Activated CD4-positive, alpha-beta T cell treated with anti-CD3 and anti-CD28 coated beads, Interleukin-2, Interleukin-4, amounts not matched to agents 100 ng/mL and 50 ng/mL, durations not matched to agents 16 hours and 8 hours (primary cell): Measurements from ENCODE around the gene FUT8.

Experiments
- DNase-seq: peaks from one replicate; pipeline ENCODE4 v3.0.0-alpha.2; 2020; ENCODE audit warnings: low spot score

Gene FUT8

DNA sequence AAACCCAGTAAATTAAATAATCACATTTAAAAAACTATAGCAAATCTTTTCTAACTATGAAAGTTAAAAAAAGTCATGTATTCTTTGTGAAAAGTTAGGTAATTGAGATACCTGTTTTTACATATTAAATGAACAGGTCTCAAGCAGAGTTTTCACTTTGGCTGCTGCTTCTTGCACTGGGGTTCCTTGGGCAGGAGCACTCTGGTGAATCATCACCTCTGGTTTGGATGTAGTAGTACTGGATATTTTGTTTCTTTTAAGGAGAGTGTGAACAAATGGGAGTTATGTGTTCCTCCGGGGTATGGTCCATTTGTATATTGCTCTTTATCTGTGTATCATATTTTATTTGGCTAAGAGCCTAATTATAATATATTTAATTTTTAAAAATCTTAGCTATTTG, 82.7 kb downstream of the FUT8 start:
- no peak for DNase-seq

- DNase-seq: no peak
Measured at GRCh38 chr14:65496178-65496993, 83.9 kb downstream of the FUT8 start.

DNA sequence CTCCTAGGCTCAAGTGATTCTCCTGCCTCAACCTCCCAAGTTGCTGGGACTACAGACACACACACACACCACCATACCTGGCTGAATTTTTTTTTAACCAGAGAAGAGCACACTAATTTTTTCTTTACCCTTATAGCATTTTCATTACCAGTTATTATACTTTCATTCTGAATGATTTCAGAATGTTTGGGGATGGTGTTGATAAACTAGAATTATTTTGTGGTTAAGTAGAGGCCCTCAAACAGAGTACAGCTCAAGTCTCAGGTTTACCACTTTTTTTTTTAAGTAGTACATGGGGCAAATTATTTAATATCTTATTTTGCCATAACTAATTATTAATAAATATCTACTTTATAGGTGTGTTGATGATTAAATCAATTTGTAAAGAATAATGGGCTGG, 86.6 kb downstream of the FUT8 start:
- no peak for DNase-seq

- no peak for DNase-seq
Measured at GRCh38 chr14:65500075-65500474, 87.5 kb downstream of the FUT8 start.

GRCh38 chr14:65501328-65501727, 88.8 kb downstream of the FUT8 start:
- DNase-seq: no peak

DNA sequence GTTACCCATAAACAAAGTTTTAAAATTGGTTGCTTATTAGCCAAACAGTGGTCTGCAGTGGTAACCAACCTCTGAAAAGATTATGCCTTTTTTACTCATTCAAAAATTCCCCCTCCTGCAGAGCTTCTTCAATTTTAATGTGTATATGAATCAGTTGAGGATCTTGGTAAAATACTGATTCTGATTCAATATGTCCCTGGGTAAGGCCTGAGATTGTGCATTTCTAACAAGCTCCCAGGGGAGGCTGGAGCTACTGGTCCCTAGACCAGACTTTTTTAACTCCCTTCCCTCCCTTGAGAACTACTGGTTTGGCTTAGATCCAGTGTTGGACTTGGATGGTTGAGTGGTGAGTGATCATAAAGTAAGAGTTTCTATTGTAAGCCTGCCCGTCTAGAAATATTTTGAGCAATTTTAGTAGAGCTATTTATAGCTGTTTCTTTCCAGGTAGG, 90.2 kb downstream of the FUT8 start:
- peak; percentile 19 for DNase-seq

DNA sequence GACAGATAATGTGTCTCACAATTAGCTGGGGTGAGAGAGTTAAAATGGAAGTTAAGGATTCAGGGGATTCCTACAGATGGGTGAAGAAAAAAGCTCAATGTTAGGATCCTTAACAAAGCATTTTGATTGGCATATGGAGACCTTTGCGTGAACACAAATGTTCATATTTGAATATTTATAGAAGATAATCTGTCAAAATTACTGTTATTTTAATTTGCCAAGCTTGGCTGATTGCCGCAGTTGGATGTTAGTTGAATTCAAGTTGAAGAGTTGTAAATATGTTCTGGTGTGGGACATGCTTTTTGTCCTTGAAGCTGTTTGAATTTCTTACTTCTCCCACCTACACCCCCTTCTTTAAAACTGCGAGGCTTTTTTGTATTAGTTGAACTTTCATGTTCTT, 91.2 kb downstream of the FUT8 start:
- DNase-seq: no peak

DNA sequence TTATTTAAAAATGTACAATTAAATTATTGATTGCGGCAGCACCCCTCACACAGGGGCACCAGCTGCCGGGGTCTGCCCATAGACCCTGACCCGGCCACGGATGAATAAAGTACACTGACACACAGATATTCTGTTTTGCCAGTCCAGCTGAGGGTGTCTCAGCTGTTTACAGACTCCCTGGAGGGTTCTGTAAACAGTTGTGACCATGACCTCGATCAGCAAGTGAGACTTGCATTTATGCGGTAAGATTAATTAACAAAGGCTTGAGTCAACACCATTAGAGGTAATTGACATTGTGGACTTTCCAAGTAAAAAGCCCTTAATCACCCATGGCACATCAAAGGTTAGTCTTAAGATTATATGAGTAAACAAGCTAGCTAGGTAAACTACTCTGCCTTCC, 94.3 kb downstream of the FUT8 start:
- no peak for DNase-seq

- no peak for DNase-seq
Measured at GRCh38 chr14:65509842-65510241, 97.3 kb downstream of the FUT8 start.

DNA sequence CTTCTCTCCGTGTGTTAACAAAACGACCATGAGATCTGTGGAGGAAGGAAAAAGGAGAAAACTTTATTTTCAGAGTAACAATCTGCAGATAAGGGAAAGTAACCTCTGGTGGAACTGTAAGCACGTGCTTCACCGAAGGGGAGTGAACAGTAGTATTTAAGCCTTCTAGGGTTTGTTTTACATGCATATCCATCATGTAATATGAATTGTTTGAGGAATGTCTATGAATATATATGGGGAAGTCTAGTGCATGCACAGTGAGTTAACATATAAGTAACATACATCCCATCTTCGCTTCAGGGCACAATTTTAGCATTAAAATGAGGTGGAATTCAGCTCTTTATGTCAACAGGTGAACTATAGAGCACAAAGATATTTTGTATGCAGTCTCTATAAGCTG, 101.1 kb downstream of the FUT8 start:
- DNase-seq: no peak

DNA sequence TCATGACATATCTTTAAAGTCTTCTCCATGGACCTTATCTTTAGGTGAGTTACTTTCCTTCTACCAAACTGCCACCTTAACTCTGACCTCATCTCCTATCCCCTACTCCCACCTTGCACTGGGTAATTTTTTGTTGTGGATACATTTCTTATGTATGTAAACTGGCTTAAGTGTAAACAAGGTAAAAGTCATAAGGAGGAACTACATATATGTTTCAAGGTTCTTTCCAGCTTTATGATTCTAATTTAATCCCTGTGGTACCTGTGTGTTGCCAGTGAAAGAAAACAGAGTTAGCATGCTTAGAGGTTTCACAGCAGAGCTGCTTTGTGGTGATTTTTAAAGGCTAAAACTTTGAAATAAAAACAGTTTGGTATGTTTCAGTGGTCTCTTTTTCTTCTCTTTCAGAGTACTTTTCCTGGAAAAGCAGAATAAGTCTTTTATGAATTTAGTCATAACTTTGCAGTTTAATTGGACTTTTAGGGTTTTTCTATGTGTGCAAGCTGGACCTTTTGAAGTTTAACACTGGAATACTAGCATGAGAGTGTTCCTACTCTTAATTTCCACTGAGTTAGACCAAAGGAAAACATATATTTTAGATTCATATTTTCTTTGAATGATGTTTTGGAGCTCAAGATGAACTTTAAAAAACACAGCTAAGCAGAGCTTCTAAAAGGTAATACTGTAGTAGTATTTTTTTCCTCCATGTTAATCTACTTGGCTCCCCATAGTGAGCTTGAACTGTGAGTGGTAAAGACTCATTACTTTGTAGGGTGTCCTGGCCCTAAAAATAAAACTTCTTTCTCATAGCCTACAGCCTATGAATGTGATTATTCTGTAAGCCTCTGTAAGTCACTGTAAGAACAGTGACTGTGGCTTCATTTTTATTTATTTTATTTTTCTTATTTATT, 105.4 kb downstream of the FUT8 start:
- peak; percentile 26 for DNase-seq

DNA sequence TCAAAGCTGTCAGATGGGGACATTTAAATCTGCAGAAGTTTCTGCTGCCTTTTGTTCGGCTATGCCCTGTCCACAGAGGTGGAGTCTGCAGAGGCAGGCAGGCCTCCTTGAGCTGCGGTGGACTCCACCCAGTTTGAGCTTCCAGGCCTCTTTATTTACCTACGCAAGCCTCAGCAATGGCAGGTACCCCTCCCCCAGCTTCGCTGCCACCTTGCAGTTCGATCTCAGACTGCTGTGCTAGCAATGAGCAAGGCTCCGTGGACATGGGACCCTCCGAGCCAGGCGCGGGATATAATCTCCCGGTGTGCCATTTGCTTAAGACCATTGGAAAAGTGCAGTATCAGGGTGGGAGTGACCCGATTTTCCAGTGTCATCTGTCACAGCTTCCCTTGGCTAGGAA, 115.5 kb downstream of the FUT8 start:
- no peak for DNase-seq

DNA sequence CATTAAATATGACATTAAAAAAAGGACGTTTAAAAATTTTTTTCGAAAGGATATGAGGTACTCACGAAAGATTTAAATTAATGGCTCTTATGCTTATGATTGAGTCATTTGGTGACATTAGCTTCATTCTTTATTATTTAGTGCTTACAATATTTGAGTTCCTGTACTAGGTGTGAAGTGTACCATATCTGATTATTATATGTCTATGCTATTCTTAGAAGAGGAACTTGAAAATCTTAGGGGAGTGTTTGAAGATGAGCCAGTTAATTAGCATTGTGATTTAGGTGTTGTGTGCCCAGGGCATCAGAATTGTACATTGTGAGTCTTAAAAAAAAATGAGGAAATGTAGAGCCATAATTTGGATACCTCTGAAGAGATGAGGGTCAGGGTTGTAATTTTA, 118.6 kb downstream of the FUT8 start:
- DNase-seq: no peak

DNA sequence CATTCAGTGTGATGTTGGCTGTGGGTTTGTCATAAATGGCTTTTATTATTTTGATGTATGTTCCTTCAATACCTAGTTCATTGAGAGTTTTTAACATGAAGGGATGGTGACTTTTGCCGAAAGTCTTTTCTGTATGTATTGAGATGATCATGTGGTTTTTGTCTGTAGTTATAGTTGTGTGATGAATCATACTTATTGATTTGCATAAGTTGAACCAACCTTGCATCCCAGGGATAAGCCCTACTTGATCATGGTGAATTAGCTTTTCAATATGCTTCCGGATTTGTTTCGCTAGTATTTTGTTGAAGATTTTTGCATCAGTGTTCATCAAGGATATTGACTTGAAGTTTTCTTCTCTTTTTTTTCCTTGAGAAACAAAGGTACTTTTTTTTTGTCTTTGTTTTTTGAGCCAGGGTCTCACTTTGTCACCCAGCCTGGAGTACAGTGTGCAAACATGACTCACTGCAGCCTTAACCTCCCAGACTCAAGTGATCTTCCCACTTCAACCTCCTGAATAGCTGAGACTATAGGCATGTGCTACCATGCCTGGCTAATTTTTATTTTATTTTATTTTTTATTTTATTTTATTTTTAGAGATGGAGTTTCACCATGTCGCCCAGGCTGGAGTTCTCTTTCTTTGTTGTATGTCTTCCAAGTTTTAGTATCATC, 121.3 kb downstream of the FUT8 start:
- no peak for DNase-seq

DNA sequence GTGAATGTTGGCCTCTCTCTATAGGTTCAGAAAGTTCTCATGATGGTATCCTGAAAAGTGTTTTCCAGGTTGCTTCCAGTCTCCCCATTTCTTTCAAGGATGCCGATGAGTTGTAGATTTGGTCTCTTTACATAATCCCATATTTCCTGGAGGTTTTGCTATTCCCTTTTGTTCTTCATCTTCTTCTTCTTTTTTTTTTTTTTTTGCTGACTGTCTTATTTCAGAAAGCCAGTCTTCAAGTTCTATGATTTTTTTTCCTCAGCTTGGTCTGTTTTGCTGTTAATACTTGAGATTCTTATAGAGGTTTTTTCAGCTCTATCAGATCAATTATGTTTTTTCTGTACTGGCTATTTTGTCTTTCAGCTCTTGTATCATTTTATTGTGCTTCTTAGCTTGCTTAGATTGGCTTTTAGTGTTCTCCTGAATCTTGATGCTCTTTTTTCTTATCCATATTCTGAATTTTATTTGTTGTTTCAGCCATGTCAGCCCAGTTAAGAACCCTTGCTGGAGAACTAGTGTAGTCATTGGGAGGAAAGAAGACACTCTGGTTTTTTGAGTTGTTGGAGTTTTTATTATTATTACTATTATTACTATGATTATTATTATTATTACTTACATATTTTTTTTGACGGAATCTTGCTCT, 124.4 kb downstream of the FUT8 start:
- no peak for DNase-seq

- no peak for DNase-seq
Measured at GRCh38 chr14:65548878-65549277, 136.3 kb downstream of the FUT8 start.

DNA sequence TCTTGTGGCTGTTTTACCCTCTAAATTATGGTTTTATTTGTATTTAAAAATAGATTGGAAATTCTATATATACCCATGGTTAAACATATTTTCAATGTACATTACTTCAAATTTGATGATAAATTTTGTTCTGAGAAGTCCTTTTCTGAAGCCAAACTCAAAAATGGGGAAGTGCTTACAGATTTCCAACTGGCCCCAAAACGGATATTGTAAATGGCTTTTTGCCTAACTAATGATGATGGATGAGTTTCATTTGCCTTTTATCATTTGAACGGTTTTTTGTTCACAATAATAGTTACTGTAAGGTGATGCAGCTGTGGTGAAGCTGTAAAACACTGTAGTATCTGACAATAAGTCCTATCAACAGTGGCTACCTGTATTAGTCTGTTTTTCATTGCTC, 136.9 kb downstream of the FUT8 start:
- DNase-seq: no peak

DNA sequence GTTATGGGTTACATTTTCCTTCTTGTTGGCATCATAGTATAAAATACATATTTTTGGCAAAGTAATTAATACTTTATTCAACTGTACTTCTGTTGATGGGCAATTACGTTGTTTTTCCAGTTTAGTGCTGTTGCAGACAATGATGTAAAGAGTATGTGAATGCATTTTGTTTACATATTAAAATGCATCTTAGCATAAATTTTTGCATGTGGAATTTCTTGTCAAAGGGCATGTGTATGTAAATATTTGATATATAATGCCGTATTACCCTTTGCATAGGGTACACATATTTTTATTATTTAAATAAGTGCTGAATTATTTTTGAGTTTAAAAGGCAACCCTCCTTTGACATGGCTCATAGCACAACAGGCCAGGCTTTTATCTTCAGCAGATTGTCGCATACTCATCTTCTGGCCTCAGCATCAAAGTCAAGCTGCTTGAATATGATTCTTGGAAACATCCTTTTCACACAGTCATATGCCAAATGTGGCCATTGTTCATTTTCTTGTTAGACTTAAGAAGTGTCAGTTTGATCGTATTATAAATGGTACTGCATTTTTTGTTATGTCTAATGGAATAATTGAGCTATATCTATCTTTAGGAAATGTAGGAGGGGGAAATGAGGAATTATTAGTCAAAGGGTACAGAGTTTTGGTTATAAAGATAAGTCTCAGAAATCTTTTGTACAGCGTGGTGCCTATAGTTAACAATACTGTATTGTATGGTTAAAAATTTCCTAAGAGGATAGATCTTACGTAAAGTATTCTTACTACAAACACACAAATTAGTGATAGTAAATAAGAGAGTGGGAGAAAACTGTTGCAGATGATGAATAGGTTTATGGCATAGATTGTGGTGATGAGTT, 138.5 kb downstream of the FUT8 start:
- no peak for DNase-seq

GRCh38 chr14:65552724-65553123, 140.2 kb downstream of the FUT8 start:
- no peak for DNase-seq

DNA sequence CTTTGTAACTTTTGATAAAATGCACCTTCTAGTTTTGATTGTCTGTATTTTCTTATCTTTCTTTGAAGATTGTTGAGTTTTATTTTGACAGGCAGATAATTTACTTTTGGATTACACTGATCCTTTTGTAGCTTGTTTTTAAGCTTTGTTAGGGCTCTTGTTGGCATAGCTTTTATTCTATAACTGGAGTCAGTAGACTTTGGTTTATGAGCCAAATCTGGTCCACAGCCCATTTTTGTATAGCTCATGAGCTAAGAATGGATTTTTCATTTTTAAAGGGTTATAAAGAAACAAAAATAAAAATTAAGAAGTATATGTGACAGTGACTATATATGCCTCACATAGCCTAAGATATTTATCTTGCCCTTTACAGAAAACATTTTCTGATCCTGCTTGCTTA, 142.3 kb downstream of the FUT8 start:
- no peak for DNase-seq

GRCh38 chr14:65555358-65555757, 142.8 kb downstream of the FUT8 start:
- no peak for DNase-seq
